Esophagus muscularis mucosa (tissue), 4 donors: ENCODE results near the gene FBXO34.

Source experiments
- EP300 ChIP-seq: sonication (generic); formaldehyde crosslinking; IDR thresholded peaks from one replicate; pipeline ENCODE4 v1.6.1; 2017; ENCODE audit warnings: antibody characterized with exemption
- POLR2A ChIP-seq: fragments of 450-650 bp; IDR thresholded peaks from one replicate; pipeline ENCODE4 v1.6.1; 2017; ENCODE audit warnings: antibody characterized with exemption, moderate library complexity, mild to moderate bottlenecking, low read depth
- POLR2AphosphoS5 ChIP-seq, 2 donors: sonication (generic); formaldehyde crosslinking; IDR thresholded peaks; one replicate each; pipeline ENCODE4 v1.6.1; 2017; ENCODE audit warnings: antibody characterized with exemption in 2 of 2
- TF ChIP-seq, protein P1 (sequence below), 3 experiments: fragments of 200-600 bp in 2 of 3; fragments of 450-650 bp in 1 of 3; sonication (generic) in 2 of 3; IDR thresholded peaks; one replicate each; pipeline ENCODE4 v1.5.1; 2017 to 2019; ENCODE audit warnings: antibody characterized with exemption in 3 of 3, mild to moderate bottlenecking in 2 of 3, moderate library complexity in 1 of 3

- TF ChIP-seq, protein P1, sequence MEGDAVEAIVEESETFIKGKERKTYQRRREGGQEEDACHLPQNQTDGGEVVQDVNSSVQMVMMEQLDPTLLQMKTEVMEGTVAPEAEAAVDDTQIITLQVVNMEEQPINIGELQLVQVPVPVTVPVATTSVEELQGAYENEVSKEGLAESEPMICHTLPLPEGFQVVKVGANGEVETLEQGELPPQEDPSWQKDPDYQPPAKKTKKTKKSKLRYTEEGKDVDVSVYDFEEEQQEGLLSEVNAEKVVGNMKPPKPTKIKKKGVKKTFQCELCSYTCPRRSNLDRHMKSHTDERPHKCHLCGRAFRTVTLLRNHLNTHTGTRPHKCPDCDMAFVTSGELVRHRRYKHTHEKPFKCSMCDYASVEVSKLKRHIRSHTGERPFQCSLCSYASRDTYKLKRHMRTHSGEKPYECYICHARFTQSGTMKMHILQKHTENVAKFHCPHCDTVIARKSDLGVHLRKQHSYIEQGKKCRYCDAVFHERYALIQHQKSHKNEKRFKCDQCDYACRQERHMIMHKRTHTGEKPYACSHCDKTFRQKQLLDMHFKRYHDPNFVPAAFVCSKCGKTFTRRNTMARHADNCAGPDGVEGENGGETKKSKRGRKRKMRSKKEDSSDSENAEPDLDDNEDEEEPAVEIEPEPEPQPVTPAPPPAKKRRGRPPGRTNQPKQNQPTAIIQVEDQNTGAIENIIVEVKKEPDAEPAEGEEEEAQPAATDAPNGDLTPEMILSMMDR (IDR thresholded peaks at IDR 0.05) = no peak
- TF ChIP-seq POLR2A (no peak), EP300 (no peak), POLR2AphosphoS5 (IDR thresholded peaks at IDR 0.05) (no peak)
Observed at GRCh38 chr14:55281316-55281839, 10.2 kb downstream of the FBXO34 start.
